T-helper 1 cell treated with Interleukin-12 subunit alpha and Interleukin-12 subunit beta and Interleukin-4 antibody, amounts not matched to agents 30 μg/mL and 1 μg/mL, for 36 hours (primary cell): ENCODE measurements around the gene PARVG.
A peak's percentile ranks its signal among the peaks of the same experiment; 100 is the strongest.

Experiments
- H3K27ac Mint-ChIP-seq: one replicate; pipeline ENCODE4 v1.8.0; 2021; ENCODE audit warnings: mild to moderate bottlenecking, mixed read lengths
- H3K27me3 Mint-ChIP-seq: one replicate; pipeline ENCODE4 v1.8.0; 2021; ENCODE audit warnings: low read depth, mixed read lengths
- H3K36me3 Mint-ChIP-seq: one replicate; pipeline ENCODE4 v1.8.0; 2021; ENCODE audit warnings: low read depth, mixed read lengths
- H3K4me1 Mint-ChIP-seq: one replicate; pipeline ENCODE4 v1.8.0; 2021; ENCODE audit warnings: low read depth, mixed read lengths
- H3K4me3 Mint-ChIP-seq: one replicate; pipeline ENCODE4 v1.8.0; 2021; ENCODE audit warnings: mild to moderate bottlenecking, moderate library complexity, mixed read lengths
- H3K9me3 Mint-ChIP-seq: one replicate; pipeline ENCODE4 v1.8.0; 2021; ENCODE audit warnings: mixed read lengths

Gene PARVG

GRCh38 chr22:44192098-44192815, 11.5 kb downstream of the PARVG start:
- no peak overlapping the region for H3K4me3 Mint-ChIP-seq
- H3K4me1 Mint-ChIP-seq = peaks cover 24% of the 10 kb centered on the region
- no peaks in the 10 kb centered on the region for H3K9me3 Mint-ChIP-seq
- no peak overlapping the region for H3K27ac Mint-ChIP-seq
- peaks cover 27% of the 10 kb centered on the region for H3K36me3 Mint-ChIP-seq
- H3K27me3 Mint-ChIP-seq = no peaks in the 10 kb centered on the region

GRCh38 chr22:44192816-44193534, 12.2 kb downstream of the PARVG start:
- Mint-ChIP-seq H3K4me3 (peak overlapping the region; percentile 4), H3K36me3 (peaks cover 26% of the 10 kb centered on the region), H3K4me1 (peaks cover 23% of the 10 kb centered on the region), H3K27me3 (no peaks in the 10 kb centered on the region), H3K9me3 (no peaks in the 10 kb centered on the region), H3K27ac (peak overlapping the region; percentile 42)

GRCh38 chr22:44193535-44193891, 12.8 kb downstream of the PARVG start:
- H3K36me3 Mint-ChIP-seq = peaks cover 30% of the 10 kb centered on the region
- peaks cover 23% of the 10 kb centered on the region for H3K4me1 Mint-ChIP-seq
- H3K27ac Mint-ChIP-seq = no peak overlapping the region
- H3K4me3 Mint-ChIP-seq = no peak overlapping the region
- no peaks in the 10 kb centered on the region for H3K27me3 Mint-ChIP-seq
- no peaks in the 10 kb centered on the region for H3K9me3 Mint-ChIP-seq

DNA sequence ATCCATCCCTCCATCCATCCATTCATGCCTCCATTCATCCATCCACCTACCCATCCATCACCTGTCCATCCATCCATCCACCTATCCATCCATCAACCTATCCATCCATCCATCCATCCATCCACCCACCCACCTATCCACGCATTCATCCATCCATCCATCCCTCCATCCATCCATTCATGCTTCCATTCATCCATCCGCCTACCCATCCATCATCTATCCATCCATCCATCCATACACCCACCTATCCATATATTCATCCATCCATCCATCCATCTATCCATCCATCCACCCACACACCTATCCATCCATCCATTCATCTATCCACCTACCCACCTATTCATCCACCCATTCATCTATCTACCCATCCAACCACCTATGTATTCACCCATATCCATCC, 13.8 kb downstream of the PARVG start:
- peaks cover 41% of the 10 kb centered on the region for H3K36me3 Mint-ChIP-seq
- peaks cover 26% of the 10 kb centered on the region for H3K4me1 Mint-ChIP-seq
- H3K27me3 Mint-ChIP-seq = no peaks in the 10 kb centered on the region
- no peak overlapping the region for H3K4me3 Mint-ChIP-seq
- H3K9me3 Mint-ChIP-seq = no peaks in the 10 kb centered on the region
- no peak overlapping the region for H3K27ac Mint-ChIP-seq

DNA sequence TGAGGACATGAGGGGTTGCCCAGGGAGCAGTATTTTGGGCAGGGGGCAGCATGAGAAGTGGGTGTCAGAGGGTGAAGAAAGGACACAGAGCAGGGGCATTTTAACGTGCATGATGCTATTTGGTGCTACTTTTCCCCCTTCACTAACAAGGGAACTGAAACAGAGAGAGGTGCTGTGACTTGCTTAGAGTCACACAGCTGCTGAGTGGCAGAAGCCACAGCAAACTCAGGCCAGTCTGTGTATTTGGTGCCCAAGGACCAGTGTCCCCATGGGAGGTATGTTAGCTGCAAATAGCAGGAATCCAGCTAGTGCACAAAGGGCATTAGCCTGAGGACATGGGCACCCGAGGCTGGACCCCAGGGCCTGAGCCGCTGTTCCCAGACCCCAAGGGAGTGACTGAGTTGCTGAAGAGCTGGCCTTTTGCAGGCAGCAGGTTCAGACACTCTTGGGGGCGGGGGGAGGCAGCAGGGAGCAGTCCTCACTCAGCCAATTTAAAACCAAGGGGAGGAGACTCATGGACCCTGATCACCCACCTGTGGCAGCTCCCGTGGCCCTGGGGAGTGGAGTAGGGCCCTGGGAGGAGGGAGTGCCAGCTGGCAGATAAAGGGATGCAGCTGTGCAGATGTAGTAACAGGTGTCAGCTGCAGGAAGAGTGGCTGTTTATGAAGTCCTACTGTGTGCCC, 14.6 kb downstream of the PARVG start:
- Mint-ChIP-seq H3K4me1 (peaks cover 25% of the 10 kb centered on the region), H3K4me3 (no peak overlapping the region), H3K9me3 (no peaks in the 10 kb centered on the region), H3K27ac (no peak overlapping the region), H3K36me3 (peaks cover 43% of the 10 kb centered on the region), H3K27me3 (no peaks in the 10 kb centered on the region)

DNA sequence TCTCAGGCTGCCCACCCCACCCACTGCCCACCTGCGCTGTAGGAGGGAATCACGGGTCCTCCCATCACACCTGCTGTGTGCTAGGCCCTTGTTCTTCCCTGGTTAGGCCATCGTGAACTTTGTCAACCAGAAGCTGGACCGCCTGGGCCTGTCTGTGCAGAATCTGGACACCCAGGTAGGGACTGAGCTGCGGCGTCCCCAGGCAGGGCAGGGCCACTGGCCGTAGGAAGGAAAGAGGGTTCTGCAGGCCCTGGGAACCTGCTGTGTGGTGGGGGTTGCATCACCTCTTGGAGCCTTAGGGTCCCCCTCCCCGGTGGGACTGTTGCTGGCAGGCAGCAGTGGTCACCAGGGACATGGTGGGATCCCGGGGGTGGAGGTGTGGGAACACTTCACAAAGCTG, 15.5 kb downstream of the PARVG start:
- no peak overlapping the region for H3K27ac Mint-ChIP-seq
- H3K27me3 Mint-ChIP-seq = no peaks in the 10 kb centered on the region
- H3K9me3 Mint-ChIP-seq = no peaks in the 10 kb centered on the region
- H3K36me3 Mint-ChIP-seq = peaks cover 43% of the 10 kb centered on the region
- no peak overlapping the region for H3K4me3 Mint-ChIP-seq
- H3K4me1 Mint-ChIP-seq = peaks cover 29% of the 10 kb centered on the region

GRCh38 chr22:44196731-44197131, 16.0 kb downstream of the PARVG start:
- no peaks in the 10 kb centered on the region for H3K27me3 Mint-ChIP-seq
- peaks cover 25% of the 10 kb centered on the region for H3K4me1 Mint-ChIP-seq
- no peak overlapping the region for H3K27ac Mint-ChIP-seq
- H3K36me3 Mint-ChIP-seq = peaks cover 41% of the 10 kb centered on the region
- no peak overlapping the region for H3K4me3 Mint-ChIP-seq
- H3K9me3 Mint-ChIP-seq = no peaks in the 10 kb centered on the region

GRCh38 chr22:44197271-44197670, 16.5 kb downstream of the PARVG start:
- Mint-ChIP-seq H3K4me3 (no peak overlapping the region), H3K9me3 (no peaks in the 10 kb centered on the region), H3K4me1 (peaks cover 23% of the 10 kb centered on the region), H3K27ac (no peak overlapping the region), H3K36me3 (peaks cover 41% of the 10 kb centered on the region), H3K27me3 (no peaks in the 10 kb centered on the region)

- H3K4me1 Mint-ChIP-seq = peaks cover 11% of the 10 kb centered on the region
- no peak overlapping the region for H3K4me3 Mint-ChIP-seq
- H3K27ac Mint-ChIP-seq = peak overlapping the region; percentile 1
- no peaks in the 10 kb centered on the region for H3K27me3 Mint-ChIP-seq
- no peaks in the 10 kb centered on the region for H3K9me3 Mint-ChIP-seq
- H3K36me3 Mint-ChIP-seq = peaks cover 30% of the 10 kb centered on the region
These were observed 18.4 kb downstream of the PARVG start for GRCh38 chr22:44199164-44199563.

DNA sequence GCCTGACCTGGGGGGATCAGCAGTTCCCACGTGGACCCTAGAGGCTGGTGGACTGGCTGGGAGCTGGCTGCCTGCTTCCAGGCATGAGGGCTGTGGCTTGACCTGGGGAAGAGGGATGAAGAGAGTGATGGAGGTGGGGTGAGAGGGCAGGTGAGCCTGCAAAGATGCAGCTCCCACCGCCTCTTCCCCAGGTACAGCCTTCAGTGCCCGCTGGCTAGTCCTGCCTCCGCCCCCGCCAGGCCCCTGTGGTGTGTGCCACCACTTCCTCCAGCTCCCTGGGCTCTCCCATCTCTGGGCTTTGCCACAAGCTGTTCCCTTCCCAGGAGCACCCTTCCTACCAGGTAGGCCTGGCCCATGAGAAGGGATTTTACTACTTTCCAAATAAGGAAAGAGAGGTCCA, 19.1 kb downstream of the PARVG start:
- Mint-ChIP-seq H3K27ac (no peak overlapping the region), H3K36me3 (peaks cover 24% of the 10 kb centered on the region), H3K4me3 (no peak overlapping the region), H3K9me3 (no peaks in the 10 kb centered on the region), H3K27me3 (no peaks in the 10 kb centered on the region), H3K4me1 (peaks cover 8% of the 10 kb centered on the region)

- no peaks in the 10 kb centered on the region for H3K27me3 Mint-ChIP-seq
- peaks cover 21% of the 10 kb centered on the region for H3K36me3 Mint-ChIP-seq
- no peak overlapping the region for H3K27ac Mint-ChIP-seq
- H3K9me3 Mint-ChIP-seq = no peaks in the 10 kb centered on the region
- H3K4me1 Mint-ChIP-seq = peaks cover 8% of the 10 kb centered on the region
- no peak overlapping the region for H3K4me3 Mint-ChIP-seq
These were observed 19.7 kb downstream of the PARVG start for GRCh38 chr22:44200451-44200850.

- Mint-ChIP-seq H3K27me3 (no peaks in the 10 kb centered on the region), H3K27ac (no peak overlapping the region), H3K9me3 (no peaks in the 10 kb centered on the region), H3K36me3 (peaks cover 21% of the 10 kb centered on the region), H3K4me3 (no peak overlapping the region), H3K4me1 (peaks cover 8% of the 10 kb centered on the region)
These were observed 20.3 kb downstream of the PARVG start for GRCh38 chr22:44200855-44201550.

DNA sequence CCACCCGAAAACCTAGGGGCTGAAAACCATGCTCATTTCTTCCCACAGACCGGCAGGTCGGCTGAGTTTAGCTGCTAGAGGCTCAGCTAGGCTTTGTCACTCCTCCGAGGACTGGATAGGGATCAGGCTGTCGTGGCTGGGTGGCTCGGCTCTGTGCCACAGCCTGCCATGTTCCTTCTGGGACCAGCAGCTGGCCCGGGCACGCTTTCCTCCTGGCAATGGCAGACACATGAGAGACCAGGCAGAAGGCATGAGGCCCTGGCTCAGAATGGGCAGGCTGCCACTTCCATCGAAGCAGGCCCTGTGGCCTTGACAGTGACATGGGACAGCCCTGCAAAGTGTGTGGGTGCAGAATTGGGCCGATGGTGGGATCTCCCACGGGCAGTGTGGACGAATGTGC, 20.9 kb downstream of the PARVG start:
- peaks cover 8% of the 10 kb centered on the region for H3K4me1 Mint-ChIP-seq
- peaks cover 21% of the 10 kb centered on the region for H3K36me3 Mint-ChIP-seq
- no peaks in the 10 kb centered on the region for H3K9me3 Mint-ChIP-seq
- no peaks in the 10 kb centered on the region for H3K27me3 Mint-ChIP-seq
- H3K27ac Mint-ChIP-seq = no peak overlapping the region
- H3K4me3 Mint-ChIP-seq = no peak overlapping the region

GRCh38 chr22:44202261-44202789, 21.6 kb downstream of the PARVG start:
- Mint-ChIP-seq H3K27me3 (no peaks in the 10 kb centered on the region), H3K4me3 (no peak overlapping the region), H3K9me3 (no peaks in the 10 kb centered on the region), H3K27ac (no peak overlapping the region), H3K36me3 (peaks cover 21% of the 10 kb centered on the region), H3K4me1 (peaks cover 8% of the 10 kb centered on the region)
